ENCODE results near the gene CAMTA1. TPM values are rescaled to one million over a fixed set of nuclear protein-coding genes. Genes with fewer than 3 reads are reported as not detected.
"Not testable (repeated sequence)": the region's sequence is repeated elsewhere in the genome, so short reads cannot be mapped to it uniquely, and the experiment has no call there.

CAMTA1 gene, protein sequence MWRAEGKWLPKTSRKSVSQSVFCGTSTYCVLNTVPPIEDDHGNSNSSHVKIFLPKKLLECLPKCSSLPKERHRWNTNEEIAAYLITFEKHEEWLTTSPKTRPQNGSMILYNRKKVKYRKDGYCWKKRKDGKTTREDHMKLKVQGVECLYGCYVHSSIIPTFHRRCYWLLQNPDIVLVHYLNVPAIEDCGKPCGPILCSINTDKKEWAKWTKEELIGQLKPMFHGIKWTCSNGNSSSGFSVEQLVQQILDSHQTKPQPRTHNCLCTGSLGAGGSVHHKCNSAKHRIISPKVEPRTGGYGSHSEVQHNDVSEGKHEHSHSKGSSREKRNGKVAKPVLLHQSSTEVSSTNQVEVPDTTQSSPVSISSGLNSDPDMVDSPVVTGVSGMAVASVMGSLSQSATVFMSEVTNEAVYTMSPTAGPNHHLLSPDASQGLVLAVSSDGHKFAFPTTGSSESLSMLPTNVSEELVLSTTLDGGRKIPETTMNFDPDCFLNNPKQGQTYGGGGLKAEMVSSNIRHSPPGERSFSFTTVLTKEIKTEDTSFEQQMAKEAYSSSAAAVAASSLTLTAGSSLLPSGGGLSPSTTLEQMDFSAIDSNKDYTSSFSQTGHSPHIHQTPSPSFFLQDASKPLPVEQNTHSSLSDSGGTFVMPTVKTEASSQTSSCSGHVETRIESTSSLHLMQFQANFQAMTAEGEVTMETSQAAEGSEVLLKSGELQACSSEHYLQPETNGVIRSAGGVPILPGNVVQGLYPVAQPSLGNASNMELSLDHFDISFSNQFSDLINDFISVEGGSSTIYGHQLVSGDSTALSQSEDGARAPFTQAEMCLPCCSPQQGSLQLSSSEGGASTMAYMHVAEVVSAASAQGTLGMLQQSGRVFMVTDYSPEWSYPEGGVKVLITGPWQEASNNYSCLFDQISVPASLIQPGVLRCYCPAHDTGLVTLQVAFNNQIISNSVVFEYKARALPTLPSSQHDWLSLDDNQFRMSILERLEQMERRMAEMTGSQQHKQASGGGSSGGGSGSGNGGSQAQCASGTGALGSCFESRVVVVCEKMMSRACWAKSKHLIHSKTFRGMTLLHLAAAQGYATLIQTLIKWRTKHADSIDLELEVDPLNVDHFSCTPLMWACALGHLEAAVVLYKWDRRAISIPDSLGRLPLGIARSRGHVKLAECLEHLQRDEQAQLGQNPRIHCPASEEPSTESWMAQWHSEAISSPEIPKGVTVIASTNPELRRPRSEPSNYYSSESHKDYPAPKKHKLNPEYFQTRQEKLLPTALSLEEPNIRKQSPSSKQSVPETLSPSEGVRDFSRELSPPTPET (N-terminal part only)
- total RNA-seq (2022) (60.0 and 61.4 TPM in 2 replicates), Bru-seq, nascent RNA (percentile 46 among the genes with signal in this experiment), BruChase-seq, experiment 1, labeled RNA remaining after a 2-hour chase (percentile 47 among the genes with signal in this experiment), BruChase-seq, experiment 2, labeled RNA remaining after a 6-hour chase (percentile 45 among the genes with signal in this experiment)
- long read RNA-seq, transcript CAMTA1-202 (5 exons, 431 nt): minor isoform, 20 of 160 reads
- long read RNA-seq, transcript CAMTA1-208 (4 exons, 567 nt): major isoform, 91 of 160 reads
- long read RNA-seq, transcript CAMTA1-209 (4 exons, 863 nt): minor isoform, 11 of 160 reads
- long read RNA-seq, transcript CAMTA1-213 (3 exons, 538 nt): minor isoform, 16 of 160 reads
- long read RNA-seq, partial matches to known transcripts: 4 of 160 reads
- long read RNA-seq, other reads (novel, unspliced or antisense): 13 of 160 reads

DNA sequence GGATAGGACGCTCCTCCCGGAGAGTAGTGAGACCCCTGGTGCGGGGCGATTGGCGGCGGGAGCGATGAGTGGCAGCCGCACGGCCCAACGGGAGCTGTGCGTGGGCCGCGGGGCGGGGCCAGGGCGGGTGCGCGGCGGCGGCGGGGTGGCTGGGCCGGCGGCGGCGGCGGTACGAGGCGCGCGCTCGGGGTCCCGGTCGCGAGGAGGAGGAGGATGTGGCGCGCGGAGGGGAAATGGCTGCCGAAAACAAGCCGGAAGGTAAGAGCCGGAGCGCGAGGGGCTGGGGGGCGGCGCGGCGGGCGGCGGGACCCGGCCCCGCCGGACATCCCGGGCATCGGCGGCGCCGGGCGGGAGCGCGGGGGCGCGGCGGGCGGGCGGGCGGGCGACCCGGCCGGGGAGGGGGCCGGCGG lies at the start of gene CAMTA1:
Gene CAMTA1, plus strand, starts transcription at position 137 of the 410 bp plus-strand sequence. Its CDS starts 77 bp downstream, at position 214.
- Mint-ChIP-seq H3K27ac (ENCODE audit: unreplicated experiment) (peak within 1 kb of the TSS; percentile 97), H3K27me3 (ENCODE audit: insufficient read depth, unreplicated experiment) (no peaks in the 10 kb centered on the region), H3K4me1 (ENCODE audit: low read depth, unreplicated experiment) (peaks cover 28% of the 10 kb centered on the region), H3K36me3 (ENCODE audit: insufficient read depth, unreplicated experiment) (peaks cover 20% of the 10 kb centered on the region), H3K9me3 (ENCODE audit: unreplicated experiment) (no peaks in the 10 kb centered on the region), H3K4me3 (ENCODE audit: unreplicated experiment) (peak within 1 kb of the TSS; percentile 100)
- intact Hi-C loops (cut with micrococcal nuclease; ENCODE audit: unreplicated experiment): loop anchor here (2.0 to 10.0 kb wide), 2 partner anchors 59 to 429 kb away; no protein-coding TSS in a partner anchor
- CTCF ChIA-PET: interaction anchor here (0.6 to 1.4 kb wide), 7 partner anchors 63 to 285 kb away, joined by 3 to 9 read pairs (median 4); partner anchors contain the start of gene DNAJC11
- no peak for TF ChIP-seq CTCF (IDR thresholded peaks at IDR 0.05; ENCODE audit: insufficient read depth in 1 of 2, low read depth in 1 of 2, low read length in 1 of 2, severe bottlenecking in 1 of 2, unreplicated experiment in 1 of 2)
- H3K4me3 ChIP-seq (ENCODE audit: low read depth, low read length): peak within 1 kb of the TSS; percentile 58
- H3K36me3 ChIP-seq (ENCODE audit: control insufficient read depth, insufficient read depth, low read length): no peaks in the 10 kb centered on the region; the same call in 1 of the 2 replicates
- H3K4me1 ChIP-seq: 0 out of 2 replicates have a peak, but pooled peaks cover 5% of the 10 kb centered on the region
- POLR2A ChIA-PET: interaction anchor here (0.6 to 1.8 kb wide), 10 partner anchors 11 to 1841 kb away, joined by 3 to 15 read pairs (median 3); partner anchors contain the start of genes DNAJC11 and THAP3
- DNase-seq: no peak
- no peaks in the 10 kb centered on the region for H3K27me3 ChIP-seq (replicated peaks; ENCODE audit: control insufficient read depth, insufficient read depth, low read length)
- BruUV-seq (replicated peaks): no TSS peak
- H3K9me3 ChIP-seq: no peaks in the 10 kb centered on the region

DNA sequence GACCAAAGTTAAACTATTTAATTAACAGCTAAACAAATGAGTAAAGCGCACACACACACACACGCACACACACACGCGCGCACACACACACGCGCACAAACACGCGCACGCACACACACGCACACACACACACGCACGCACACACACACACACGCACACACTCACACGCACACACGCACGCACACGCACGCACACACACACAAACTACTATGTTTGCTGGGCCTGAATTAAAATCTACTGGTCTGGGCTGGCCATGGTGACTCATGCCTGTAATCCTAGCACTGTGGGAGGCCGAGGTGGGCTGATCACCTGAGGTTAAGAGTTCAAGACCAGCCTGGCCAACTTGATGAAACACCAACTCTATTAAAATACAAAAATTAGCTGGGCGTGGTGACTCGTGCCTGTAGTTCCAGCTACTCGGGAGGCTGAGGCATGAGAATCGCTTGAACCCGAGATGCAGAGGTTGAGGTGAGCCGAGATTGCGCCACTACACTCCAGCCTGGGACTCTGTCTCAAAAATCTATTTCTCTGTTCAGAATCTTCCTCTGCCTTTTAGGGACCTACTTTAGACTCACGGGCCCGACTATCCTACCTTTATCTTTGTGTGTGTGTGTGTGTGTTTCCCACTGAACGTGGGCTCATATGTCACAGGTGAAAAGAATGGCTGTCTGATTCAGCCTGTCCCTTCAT lies 46.1 kb upstream of the CAMTA1 start:
- H3K4me3 Mint-ChIP-seq (ENCODE audit: unreplicated experiment): no peak overlapping the region

GRCh38 chr1:6742676-6743188 lies 42.5 kb upstream of the CAMTA1 start:
- CTCF ChIA-PET; H3K9me3 ChIP-seq; H3K4me3 Mint-ChIP-seq (ENCODE audit: unreplicated experiment); DNase-seq; BruUV-seq (replicated peaks); H3K36me3 Mint-ChIP-seq (ENCODE audit: insufficient read depth, unreplicated experiment); H3K27me3 Mint-ChIP-seq (ENCODE audit: insufficient read depth, unreplicated experiment); H3K4me1 ChIP-seq; H3K4me1 Mint-ChIP-seq (ENCODE audit: low read depth, unreplicated experiment); H3K9me3 Mint-ChIP-seq (ENCODE audit: unreplicated experiment); H3K4me3 ChIP-seq (ENCODE audit: low read depth, low read length); H3K27me3 ChIP-seq (replicated peaks; ENCODE audit: control insufficient read depth, insufficient read depth, low read length); H3K27ac Mint-ChIP-seq (ENCODE audit: unreplicated experiment); H3K36me3 ChIP-seq (ENCODE audit: control insufficient read depth, insufficient read depth, low read length); intact Hi-C loops (cut with micrococcal nuclease; ENCODE audit: unreplicated experiment); POLR2A ChIA-PET: not testable (repeated sequence)

More for the DNA sequence above, 46.1 kb upstream of the CAMTA1 start:
- CTCF ChIA-PET: no interaction called here
- intact Hi-C loops (cut with micrococcal nuclease; ENCODE audit: unreplicated experiment): no loop called here
- Histone ChIP-seq H3K36me3 (ENCODE audit: control insufficient read depth, insufficient read depth, low read length) (no peaks in the 10 kb centered on the region), H3K27me3 (replicated peaks; ENCODE audit: control insufficient read depth, insufficient read depth, low read length) (no peaks in the 10 kb centered on the region), H3K4me3 (ENCODE audit: low read depth, low read length) (no peak overlapping the region), H3K4me1 (no peaks in the 10 kb centered on the region), H3K9me3 (no peaks in the 10 kb centered on the region)
- no peaks in the 10 kb centered on the region for H3K36me3 Mint-ChIP-seq (ENCODE audit: insufficient read depth, unreplicated experiment)
- no peak overlapping the region for H3K27ac Mint-ChIP-seq (ENCODE audit: unreplicated experiment)
- no peaks in the 10 kb centered on the region for H3K4me1 Mint-ChIP-seq (ENCODE audit: low read depth, unreplicated experiment)
- TF ChIP-seq CTCF (IDR thresholded peaks at IDR 0.05; ENCODE audit: insufficient read depth in 1 of 2, low read depth in 1 of 2, low read length in 1 of 2, severe bottlenecking in 1 of 2, unreplicated experiment in 1 of 2): no peak
- DNase-seq: no peak
- H3K27me3 Mint-ChIP-seq (ENCODE audit: insufficient read depth, unreplicated experiment): peaks cover 2% of the 10 kb centered on the region
- no TSS peak for BruUV-seq (replicated peaks)
- no peaks in the 10 kb centered on the region for H3K9me3 Mint-ChIP-seq (ENCODE audit: unreplicated experiment)
- POLR2A ChIA-PET: no interaction called here
